HCT116 (cell line): ENCODE data around the gene GNG4. TPM values are rescaled to one million over a fixed set of nuclear protein-coding genes. Genes with fewer than 3 reads are reported as not detected.

Experiments used
- ATAC-seq: fragments of 200-7000 bp; cut with Tn5 transposase; 2 replicates; pipeline ENCODE4 v1.9.1; 2020; ENCODE audit warnings: mild to moderate bottlenecking, moderate library complexity
- BruUV-seq: library from RNA; stranded (reverse); fragments of 400-500 nt; replicated peaks from 2 replicates; lab custom pipeline; 2021; lab: Mats Ljungman, UMichigan
- CTCF ChIA-PET: fragments of 300-600 bp; sonication (Branson Sonifier 250); formaldehyde crosslinking; loops from one replicate; lab custom pipeline; 2021; ENCODE audit warnings: antibody characterized with exemption; lab: Charles Lee
- POLR2A ChIA-PET: fragments of 300-600, 350-600 bp; sonication (Branson Sonifier 250); formaldehyde crosslinking; loops from one replicate; lab custom pipeline; 2021; ENCODE audit warnings: antibody characterized with exemption; lab: Charles Lee
- RAD21 ChIA-PET, 2 experiments: fragments of 300-600 bp; sonication (Branson Sonifier 250); formaldehyde crosslinking; loops; one replicate each; lab custom pipeline; 2023; ENCODE audit warnings: low total read pairs in 2 of 2; ENCODE audit not compliant: uncharacterized antibody in 2 of 2, unreplicated experiment in 2 of 2, low non-redundant PET in 1 of 2; lab: Charles Lee
- DNase-seq: peaks from one replicate; pipeline ENCODE4 v3.0.0-alpha.2; 2010; ENCODE audit warnings: low read depth, low spot score
- H2AFZ ChIP-seq: fragments of 200-600 bp; shearing (Covaris generic), sonication (generic); 2 replicates; pipeline ENCODE4 v1.6.1; 2017; ENCODE audit warnings: low read depth, mixed run types, mixed read lengths, antibody characterized with exemption, low read length; ENCODE audit not compliant: poor library complexity, severe bottlenecking
- H3K27ac ChIP-seq: 2 replicates; pipeline ENCODE4 v1.5.1; 2012; ENCODE audit warnings: low read depth, low read length
- H3K27me3 ChIP-seq: fragments of 200-600 bp; sonication (generic); 2 replicates; pipeline ENCODE4 v1.6.1; 2016; ENCODE audit warnings: mixed run types, low read length, mixed read lengths; ENCODE audit not compliant: insufficient read depth
- H3K36me3 ChIP-seq, 2 experiments: fragments of 200-500 bp in 1 of 2; fragments of 200-600 bp in 1 of 2; sonication (Bioruptor generic) in 1 of 2; sonication (generic) in 1 of 2; 2 replicates each; pipeline versions ENCODE4 v1.5.1 to v1.6.1; 2014 to 2016; ENCODE audit warnings: low read length in 2 of 2, inconsistent platforms in 1 of 2, mixed read lengths in 1 of 2, mixed run types in 1 of 2; ENCODE audit not compliant: insufficient read depth in 2 of 2, control insufficient read depth in 1 of 2
- H3K4me1 ChIP-seq, 2 experiments: fragments of 200-600 bp in 1 of 2; sonication (generic) in 1 of 2; 2 replicates each; pipeline versions ENCODE4 v1.5.1 to v1.6.1; 2012 to 2017; ENCODE audit warnings: low read length in 2 of 2, inconsistent platforms in 1 of 2, mild to moderate bottlenecking in 1 of 2, mixed read lengths in 1 of 2, mixed run types in 1 of 2, moderate library complexity in 1 of 2; ENCODE audit not compliant: insufficient read depth in 2 of 2, control insufficient read depth in 1 of 2
- H3K4me2 ChIP-seq: fragments of 200-600 bp; sonication (generic); 2 replicates; pipeline ENCODE4 v1.6.1; 2017; ENCODE audit warnings: mixed run types, low read length, mixed read lengths
- H3K4me3 ChIP-seq, 2 experiments: fragments of 200-600 bp in 1 of 2; sonication (generic) in 1 of 2; replicated peaks in 1 of 2; 2 replicates each; pipeline ENCODE4 v1.5.1; 2011 to 2016; ENCODE audit warnings: low read length in 2 of 2, control low read depth in 1 of 2, low read depth in 1 of 2, mild to moderate bottlenecking in 1 of 2, mixed read lengths in 1 of 2, mixed run types in 1 of 2
- H3K79me2 ChIP-seq: fragments of 200-600 bp; sonication (generic); 2 replicates; pipeline ENCODE4 v1.6.1; 2017; ENCODE audit warnings: mild to moderate bottlenecking, mixed run types, low read length, moderate library complexity, mixed read lengths; ENCODE audit not compliant: insufficient read depth
- H3K9ac ChIP-seq: fragments of 200-600 bp; sonication (generic); 2 replicates; pipeline ENCODE4 v1.6.1; 2016; ENCODE audit warnings: low read length, mixed read lengths
- H3K9me2 ChIP-seq: fragments of 200-600 bp; sonication (generic), shearing (Covaris generic); 2 replicates; pipeline ENCODE4 v1.6.1; 2017; ENCODE audit warnings: mixed run types, mild to moderate bottlenecking, moderate library complexity; ENCODE audit not compliant: insufficient read depth
- H3K9me3 ChIP-seq, 2 experiments: fragments of 200-500 bp in 1 of 2; fragments of 200-600 bp in 1 of 2; sonication (Bioruptor generic) in 1 of 2; sonication (generic) in 1 of 2; 2 replicates each; pipeline ENCODE4 v1.6.1; 2014 to 2017; ENCODE audit warnings: low read length in 2 of 2, mixed read lengths in 2 of 2, inconsistent platforms in 1 of 2, low read depth in 1 of 2, mild to moderate bottlenecking in 1 of 2, mixed run types in 1 of 2, moderate library complexity in 1 of 2; ENCODE audit not compliant: control insufficient read depth in 1 of 2, insufficient read depth in 1 of 2
- H4K20me1 ChIP-seq: fragments of 200-600 bp; sonication (generic), shearing (Covaris generic); 2 replicates; pipeline ENCODE4 v1.6.1; 2017; ENCODE audit warnings: mixed run types, mild to moderate bottlenecking, moderate library complexity; ENCODE audit not compliant: insufficient read depth
- CBX3 ChIP-seq: IDR thresholded peaks from 2 replicates; pipeline ENCODE4 v1.6.1; 2012; ENCODE audit warnings: low read depth
- CEBPB ChIP-seq: IDR thresholded peaks from 2 replicates; pipeline ENCODE4 v1.6.1; 2012; ENCODE audit warnings: low read depth
- EGR1 ChIP-seq: IDR thresholded peaks from 2 replicates; pipeline ENCODE4 v1.6.1; 2012; ENCODE audit warnings: low read depth
- EZH2 ChIP-seq: fragments of 200-600 bp; sonication (generic); IDR thresholded peaks from 2 replicates; pipeline ENCODE4 v1.6.1; 2017; ENCODE audit warnings: antibody characterized with exemption, mixed run types
- EZH2phosphoT487 ChIP-seq: fragments of 200-600 bp; IDR thresholded peaks from 2 replicates; pipeline ENCODE4 v1.6.1; 2018; ENCODE audit warnings: antibody characterized with exemption, borderline replicate concordance
- JUND ChIP-seq: IDR thresholded peaks from 2 replicates; pipeline ENCODE4 v1.6.1; 2012
- POLR2A ChIP-seq: IDR thresholded peaks from 2 replicates; pipeline ENCODE4 v1.7.0; 2011; ENCODE audit warnings: borderline replicate concordance; ENCODE audit not compliant: insufficient read depth, insufficient read length; ENCODE audit errors: extremely low read depth
- POLR2AphosphoS5 ChIP-seq: IDR thresholded peaks from 2 replicates; pipeline ENCODE4 v1.6.1; 2011; ENCODE audit warnings: mild to moderate bottlenecking, low read depth, low read length, moderate library complexity
- RAD21 ChIP-seq: IDR thresholded peaks from 2 replicates; pipeline ENCODE4 v1.6.1; 2012; ENCODE audit warnings: low read depth, mild to moderate bottlenecking
- SIN3A ChIP-seq: IDR thresholded peaks from 2 replicates; pipeline ENCODE4 v1.6.1; 2012; ENCODE audit warnings: low read depth
- SP1 ChIP-seq: IDR thresholded peaks from 2 replicates; pipeline ENCODE4 v1.6.1; 2012; ENCODE audit warnings: low read depth
- SRF ChIP-seq: IDR thresholded peaks from 2 replicates; pipeline ENCODE4 v1.6.1; 2012; ENCODE audit warnings: low read depth
- TCF7L2 ChIP-seq: IDR thresholded peaks from 2 replicates; pipeline ENCODE4 v1.7.0; 2011; ENCODE audit warnings: borderline replicate concordance, inconsistent platforms; ENCODE audit not compliant: insufficient read depth, insufficient read length; ENCODE audit errors: extremely low read depth
- YY1 ChIP-seq: IDR thresholded peaks from 2 replicates; pipeline ENCODE4 v1.6.1; 2011; ENCODE audit warnings: low read length, low read depth, moderate library complexity, mild to moderate bottlenecking; ENCODE audit not compliant: insufficient replicate concordance; ENCODE audit errors: extremely low read depth
- ZFX ChIP-seq: fragments of 450-650 bp; IDR thresholded peaks from 2 replicates; pipeline ENCODE4 v1.6.1; 2017
- ZNF274 ChIP-seq: fragments of 200-500 bp; sonication (Bioruptor generic); IDR thresholded peaks from 2 replicates; pipeline ENCODE4 v1.6.1; 2014; ENCODE audit warnings: mild to moderate bottlenecking, low read depth, low read length, inconsistent platforms
- intact Hi-C: fragments of 100-400 bp; cut with micrococcal nuclease; formaldehyde crosslinking; loops from 2 replicates; pipeline ENCODE4 v1.10.0; 2022
- total RNA-seq: library from RNA; stranded (reverse); gene quantifications from one replicate; pipeline ENCODE4 v1.2.1, GENCODE V29; 2021; ENCODE audit not compliant: unreplicated experiment
- TF ChIP-seq, protein P1 (sequence below): IDR thresholded peaks from 2 replicates; pipeline ENCODE4 v1.6.1; 2012
- TF ChIP-seq, protein P2 (sequence below): IDR thresholded peaks from 2 replicates; pipeline ENCODE4 v1.6.1; 2011; ENCODE audit warnings: mild to moderate bottlenecking, low read length, moderate library complexity; ENCODE audit not compliant: insufficient replicate concordance; ENCODE audit errors: extremely low read depth
- TF ChIP-seq, protein P3 (sequence below): IDR thresholded peaks from 2 replicates; pipeline ENCODE4 v1.6.1; 2012; ENCODE audit warnings: low read depth
- TF ChIP-seq, protein P4 (sequence below): IDR thresholded peaks from 2 replicates; pipeline ENCODE4 v1.6.1; 2012

The GNG4 gene
- total RNA-seq, 1 experiment from 2014 or later, result 10.6 TPM

DNA sequence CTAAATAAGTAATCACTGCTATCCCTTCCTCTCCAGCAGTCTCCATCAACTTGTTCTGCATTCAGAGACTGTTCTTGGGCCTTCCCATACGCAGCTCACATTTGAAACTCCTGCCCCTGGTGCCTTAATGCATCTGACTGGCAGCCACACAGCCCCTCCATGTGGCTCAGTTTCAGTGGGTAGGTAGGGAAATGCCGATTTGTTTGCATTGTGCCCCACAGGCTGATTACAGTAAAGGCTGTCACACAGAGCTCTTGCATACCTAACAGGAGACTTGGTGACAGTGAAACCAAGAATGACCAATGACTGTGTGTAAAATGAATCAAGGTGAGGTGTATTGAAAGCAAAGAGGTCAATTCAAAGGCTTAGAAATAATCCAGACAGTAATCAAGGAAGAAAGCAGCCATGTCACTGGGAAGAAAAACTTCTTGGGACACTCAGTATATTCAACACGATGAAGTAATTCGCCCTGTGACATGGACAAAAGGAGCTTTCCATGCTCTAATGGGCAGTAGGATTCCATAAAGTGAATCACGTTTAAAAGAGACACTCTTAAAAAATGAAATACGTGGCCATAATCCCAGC, 132.6 kb downstream of the GNG4 start:
- POLR2A ChIA-PET, result no interaction called here

More for the DNA sequence above, 132.6 kb downstream of the GNG4 start:
- Histone ChIP-seq H3K79me2 (no peaks in the 10 kb centered on the region), H3K36me3 (no peaks in the 10 kb centered on the region), H3K27ac (no peak overlapping the region), H2AFZ (no peak overlapping the region), H3K9me2 (no peaks in the 10 kb centered on the region), H3K27me3 (no peaks in the 10 kb centered on the region), H3K4me2 (no peak overlapping the region), H3K9me3 (no peaks in the 10 kb centered on the region), H3K9ac (no peak overlapping the region), H4K20me1 (no peaks in the 10 kb centered on the region), H3K4me1 (no peaks in the 10 kb centered on the region), H3K4me3 (no peak overlapping the region)
- TF ChIP-seq SP1, result no peak
- TF ChIP-seq, protein P1, sequence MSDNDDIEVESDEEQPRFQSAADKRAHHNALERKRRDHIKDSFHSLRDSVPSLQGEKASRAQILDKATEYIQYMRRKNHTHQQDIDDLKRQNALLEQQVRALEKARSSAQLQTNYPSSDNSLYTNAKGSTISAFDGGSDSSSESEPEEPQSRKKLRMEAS, result no peak
- TF ChIP-seq SIN3A, result no peak
- no peak for TF ChIP-seq TCF7L2
- TF ChIP-seq EZH2phosphoT487, result no peak
- TF ChIP-seq CBX3, result no peak
- no peak for TF ChIP-seq SRF
- no peak for TF ChIP-seq YY1
- no peak for TF ChIP-seq JUND
- no peak for TF ChIP-seq CEBPB
- TF ChIP-seq EZH2, result no peak
- TF ChIP-seq, protein P2, sequence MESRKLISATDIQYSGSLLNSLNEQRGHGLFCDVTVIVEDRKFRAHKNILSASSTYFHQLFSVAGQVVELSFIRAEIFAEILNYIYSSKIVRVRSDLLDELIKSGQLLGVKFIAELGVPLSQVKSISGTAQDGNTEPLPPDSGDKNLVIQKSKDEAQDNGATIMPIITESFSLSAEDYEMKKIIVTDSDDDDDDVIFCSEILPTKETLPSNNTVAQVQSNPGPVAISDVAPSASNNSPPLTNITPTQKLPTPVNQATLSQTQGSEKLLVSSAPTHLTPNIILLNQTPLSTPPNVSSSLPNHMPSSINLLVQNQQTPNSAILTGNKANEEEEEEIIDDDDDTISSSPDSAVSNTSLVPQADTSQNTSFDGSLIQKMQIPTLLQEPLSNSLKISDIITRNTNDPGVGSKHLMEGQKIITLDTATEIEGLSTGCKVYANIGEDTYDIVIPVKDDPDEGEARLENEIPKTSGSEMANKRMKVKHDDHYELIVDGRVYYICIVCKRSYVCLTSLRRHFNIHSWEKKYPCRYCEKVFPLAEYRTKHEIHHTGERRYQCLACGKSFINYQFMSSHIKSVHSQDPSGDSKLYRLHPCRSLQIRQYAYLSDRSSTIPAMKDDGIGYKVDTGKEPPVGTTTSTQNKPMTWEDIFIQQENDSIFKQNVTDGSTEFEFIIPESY, result no peak
- TF ChIP-seq ZFX, result no peak
- TF ChIP-seq ZNF274, result no peak
- TF ChIP-seq, protein P3, sequence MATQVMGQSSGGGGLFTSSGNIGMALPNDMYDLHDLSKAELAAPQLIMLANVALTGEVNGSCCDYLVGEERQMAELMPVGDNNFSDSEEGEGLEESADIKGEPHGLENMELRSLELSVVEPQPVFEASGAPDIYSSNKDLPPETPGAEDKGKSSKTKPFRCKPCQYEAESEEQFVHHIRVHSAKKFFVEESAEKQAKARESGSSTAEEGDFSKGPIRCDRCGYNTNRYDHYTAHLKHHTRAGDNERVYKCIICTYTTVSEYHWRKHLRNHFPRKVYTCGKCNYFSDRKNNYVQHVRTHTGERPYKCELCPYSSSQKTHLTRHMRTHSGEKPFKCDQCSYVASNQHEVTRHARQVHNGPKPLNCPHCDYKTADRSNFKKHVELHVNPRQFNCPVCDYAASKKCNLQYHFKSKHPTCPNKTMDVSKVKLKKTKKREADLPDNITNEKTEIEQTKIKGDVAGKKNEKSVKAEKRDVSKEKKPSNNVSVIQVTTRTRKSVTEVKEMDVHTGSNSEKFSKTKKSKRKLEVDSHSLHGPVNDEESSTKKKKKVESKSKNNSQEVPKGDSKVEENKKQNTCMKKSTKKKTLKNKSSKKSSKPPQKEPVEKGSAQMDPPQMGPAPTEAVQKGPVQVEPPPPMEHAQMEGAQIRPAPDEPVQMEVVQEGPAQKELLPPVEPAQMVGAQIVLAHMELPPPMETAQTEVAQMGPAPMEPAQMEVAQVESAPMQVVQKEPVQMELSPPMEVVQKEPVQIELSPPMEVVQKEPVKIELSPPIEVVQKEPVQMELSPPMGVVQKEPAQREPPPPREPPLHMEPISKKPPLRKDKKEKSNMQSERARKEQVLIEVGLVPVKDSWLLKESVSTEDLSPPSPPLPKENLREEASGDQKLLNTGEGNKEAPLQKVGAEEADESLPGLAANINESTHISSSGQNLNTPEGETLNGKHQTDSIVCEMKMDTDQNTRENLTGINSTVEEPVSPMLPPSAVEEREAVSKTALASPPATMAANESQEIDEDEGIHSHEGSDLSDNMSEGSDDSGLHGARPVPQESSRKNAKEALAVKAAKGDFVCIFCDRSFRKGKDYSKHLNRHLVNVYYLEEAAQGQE, result no peak
- no peak for TF ChIP-seq POLR2A
- no peak for TF ChIP-seq RAD21
- TF ChIP-seq POLR2AphosphoS5, result no peak
- no peak for TF ChIP-seq EGR1
- TF ChIP-seq, protein P4, sequence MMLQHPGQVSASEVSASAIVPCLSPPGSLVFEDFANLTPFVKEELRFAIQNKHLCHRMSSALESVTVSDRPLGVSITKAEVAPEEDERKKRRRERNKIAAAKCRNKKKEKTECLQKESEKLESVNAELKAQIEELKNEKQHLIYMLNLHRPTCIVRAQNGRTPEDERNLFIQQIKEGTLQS, result no peak
- intact Hi-C loops, result no loop called here
- DNase-seq, result no peak
- RAD21 ChIA-PET, result no interaction called here
- CTCF ChIA-PET, result interaction anchor here (0.8 kb wide), 1 partner anchor 455 kb away, joined by 3 read pairs; no protein-coding TSS in a partner anchor
- no peak for ATAC-seq
- BruUV-seq, result no TSS peak
